A549 (cell line): Measurements from ENCODE around the gene ATF6B. TPM values are rescaled to one million over a fixed set of nuclear protein-coding genes. Genes with fewer than 3 reads are reported as not detected.

Experiments used
- ATAC-seq, 2 experiments: fragments of 200-7000 bp in 1 of 2; fragments of >200 bp in 1 of 2; cut with Nextera tagmentation in 1 of 2; cut with Tn5 transposase in 1 of 2; 3 replicates each; pipeline versions ENCODE4 v1.8.0 to v1.9.1; 2018 to 2020; ENCODE audit warnings: mild to moderate bottlenecking in 1 of 2, moderate library complexity in 1 of 2
- CTCF ChIA-PET: fragments of 300-600 bp; sonication (Branson Sonifier 250); formaldehyde crosslinking; extraction: SDS; loops from one replicate; lab custom pipeline; 2021; ENCODE audit warnings: antibody characterized with exemption, inconsistent platforms; lab: Yijun Ruan, JAX
- POLR2A ChIA-PET: fragments of 350-600 bp; formaldehyde crosslinking; extraction: SDS; loops from one replicate; lab custom pipeline; 2021; ENCODE audit warnings: antibody characterized with exemption, inconsistent platforms; lab: Yijun Ruan, JAX
- DNase-seq, 2 experiments: peaks; one replicate each; pipeline versions ENCODE4 v3.0.0 to v3.0.0-alpha.2; 2011 to 2016; ENCODE audit warnings: low read depth in 1 of 2, low spot score in 1 of 2
- FAIRE-seq: peaks from 2 replicates; lab custom pipeline; 2011; peaks lifted over from hg19 to GRCh38; lab: Jason Lieb, UNC
- H3K27ac ChIP-seq, 2 experiments: fragments of >200 bp; sonication (Bioruptor Twin); formaldehyde crosslinking; 3 replicates each; pipeline ENCODE4 v1.5.1; 2016 to 2017
- H3K4me1 ChIP-seq: fragments of >200 bp; sonication (Bioruptor Twin); formaldehyde crosslinking; 3 replicates; pipeline ENCODE4 v1.6.1; 2016
- H3K4me2 ChIP-seq: fragments of >200 bp; sonication (Bioruptor Twin); formaldehyde crosslinking; 3 replicates; pipeline ENCODE4 v1.6.1; 2016
- H3K4me3 ChIP-seq: fragments of >200 bp; sonication (Bioruptor Twin); formaldehyde crosslinking; 3 replicates; pipeline ENCODE4 v1.5.1; 2016
- H3K9me3 ChIP-seq: fragments of >200 bp; sonication (Bioruptor Twin); formaldehyde crosslinking; 3 replicates; pipeline ENCODE4 v1.6.1; 2016
- BCL3 ChIP-seq: fragments of >200 bp; sonication (Bioruptor Twin); formaldehyde crosslinking; IDR thresholded peaks from 3 replicates; pipeline ENCODE4 v1.6.1; 2016
- CBX2 ChIP-seq: fragments of 200-600 bp; sonication (generic); IDR thresholded peaks from 2 replicates; pipeline ENCODE4 v1.6.1; 2016; ENCODE audit warnings: low read depth, mild to moderate bottlenecking, borderline replicate concordance
- CBX8 ChIP-seq: fragments of 200-600 bp; sonication (generic); IDR thresholded peaks from 2 replicates; pipeline ENCODE4 v1.6.1; 2016
- CEBPB ChIP-seq, 2 experiments: fragments of >200 bp in 1 of 2; sonication (Bioruptor Twin) in 1 of 2; formaldehyde crosslinking in 1 of 2; IDR thresholded peaks; 2 replicates each; pipeline ENCODE4 v1.6.1; 2012 to 2016
- CHD4 ChIP-seq: fragments of 200-600 bp; sonication (generic); IDR thresholded peaks from 2 replicates; pipeline ENCODE4 v1.6.1; 2016; ENCODE audit warnings: antibody characterized with exemption, mild to moderate bottlenecking, borderline replicate concordance
- EHMT2 ChIP-seq: fragments of 200-600 bp; sonication (generic); IDR thresholded peaks from 2 replicates; pipeline ENCODE4 v1.6.1; 2016; ENCODE audit warnings: antibody characterized with exemption, low read depth, mild to moderate bottlenecking, moderate library complexity
- ELK1 ChIP-seq: fragments of 150-350 bp; IDR thresholded peaks from 2 replicates; pipeline ENCODE4 v1.6.1; 2014; ENCODE audit warnings: low read depth, mild to moderate bottlenecking, low read length
- ESRRA ChIP-seq: fragments of 150-350 bp; IDR thresholded peaks from 2 replicates; pipeline ENCODE4 v1.6.1; 2014; ENCODE audit warnings: mild to moderate bottlenecking, low read length, borderline replicate concordance
- HDAC2 ChIP-seq: fragments of 200-600 bp; sonication (generic); IDR thresholded peaks from 2 replicates; pipeline ENCODE4 v1.6.1; 2016
- HES2 ChIP-seq: fragments of >200 bp; sonication (Bioruptor Twin); formaldehyde crosslinking; IDR thresholded peaks from 2 replicates; pipeline ENCODE4 v1.6.1; 2016
- HMGXB4 ChIP-seq: fragments of 250-450 bp; sonication (Bioruptor Pico); IDR thresholded peaks from 2 replicates; pipeline ENCODE4 v1.5.0; 2021; ENCODE audit warnings: mild to moderate bottlenecking, moderate library complexity, borderline replicate concordance
- HOXB13 ChIP-seq: fragments of 250-450 bp; sonication (Bioruptor Pico); IDR thresholded peaks from 2 replicates; pipeline ENCODE4 v1.5.0; 2020; ENCODE audit warnings: low read depth, mild to moderate bottlenecking, moderate library complexity
- HOXB5 ChIP-seq: fragments of 250-450 bp; sonication (Bioruptor Pico); IDR thresholded peaks from 2 replicates; pipeline ENCODE4 v1.5.0; 2020; ENCODE audit warnings: mild to moderate bottlenecking, moderate library complexity
- JUNB ChIP-seq: fragments of >200 bp; sonication (Bioruptor Twin); formaldehyde crosslinking; IDR thresholded peaks from 2 replicates; pipeline ENCODE4 v1.6.1; 2016
- MAFK ChIP-seq: fragments of 450-650 bp; IDR thresholded peaks from 2 replicates; pipeline ENCODE4 v1.6.1; 2014; ENCODE audit not compliant: partially characterized antibody
- NFE2L2 ChIP-seq: fragments of 150-350 bp; conservative IDR thresholded peaks from 2 replicates; pipeline ENCODE4 v1.6.1; 2014; ENCODE audit warnings: low read length
- POLR2AphosphoS2 ChIP-seq: conservative IDR thresholded peaks from 2 replicates; pipeline ENCODE4 v1.6.1; 2012; ENCODE audit warnings: low read length, improper control_type of control experiment, inconsistent platforms
- RARB ChIP-seq: fragments of 250-450 bp; sonication (Bioruptor Pico); IDR thresholded peaks from 2 replicates; pipeline ENCODE4 v1.8.0; 2021; ENCODE audit warnings: mild to moderate bottlenecking, moderate library complexity
- SREBF2 ChIP-seq: fragments of 450-650 bp; IDR thresholded peaks from 2 replicates; pipeline ENCODE4 v1.6.1; 2014; ENCODE audit warnings: mild to moderate bottlenecking, moderate library complexity
- TFCP2L1 ChIP-seq: fragments of 250-450 bp; sonication (Bioruptor Pico); IDR thresholded peaks from 2 replicates; pipeline ENCODE4 v1.5.0; 2021; ENCODE audit warnings: mild to moderate bottlenecking
- USF2 ChIP-seq: fragments of 450-650 bp; IDR thresholded peaks from 2 replicates; pipeline ENCODE4 v1.6.1; 2014; ENCODE audit warnings: antibody characterized with exemption
- ZC3H11A ChIP-seq: fragments of 450-650 bp; IDR thresholded peaks from 2 replicates; pipeline ENCODE4 v1.6.1; 2014; ENCODE audit warnings: antibody characterized with exemption, mild to moderate bottlenecking
- ZSCAN20 ChIP-seq: fragments of 250-450 bp; sonication (Bioruptor Pico); IDR thresholded peaks from 2 replicates; pipeline ENCODE4 v1.8.0; 2022; ENCODE audit warnings: mild to moderate bottlenecking, moderate library complexity
- WGBS: methylation state at CpG from one replicate; pipeline ENCODE4 v1.1.6; 2017; ENCODE audit errors: missing lambda C conversion rate; 5-methylcytosine and 5-hydroxymethylcytosine counted together
- polyA plus RNA-seq, 4 experiments: library from polyadenylated mRNA; depleted of rRNA in 3 of 4; stranded (reverse); fragments of >200 nt; fragmentation: RNase III in 1 of 4; extraction: RNeasy Plus Mini Kit Qiagen cat#74134 plus additional on column Dnase treatment in 1 of 4; gene quantifications; 2 replicates in 3 of 4; 3 replicates in 1 of 4; pipeline ENCODE4 v1.2.3, GENCODE V29; 2011 to 2017

Gene ATF6B
- polyA plus RNA-seq, 2 of the 4 experiments (the other 2 are of a cell fraction) = 19.3 to 29.0 TPM

- ATAC-seq (no peak), DNase-seq (no peak), FAIRE-seq (no peak)
- ChIA-PET POLR2A (no interaction called here), CTCF (interaction anchor here (1.3 to 1.9 kb wide), 2 partner anchors 9 to 21 kb away, joined by 3 to 9 read pairs; no protein-coding TSS in a partner anchor)
- Histone ChIP-seq H3K9me3 (no peaks in the 10 kb centered on the region), H3K4me1 (peaks cover 10% of the 10 kb centered on the region; the same call in 2 of the 3 replicates), H3K4me3 (no peak overlapping the region), H3K4me2 (no peak overlapping the region), H3K27ac (no peak overlapping the region)
- TF ChIP-seq HMGXB4 (CRISPR knock-in tag) (no peak), TFCP2L1 (CRISPR knock-in tag) (no peak), CBX2 (no peak)
- 83% methylated on average over 1 of the region's 3 CpGs for WGBS
These were observed 30.7 kb downstream of the ATF6B start for GRCh38 chr6:32097364-32097763.

- WGBS = 51% methylated on average over 18 of the region's 90 CpGs
- no peak overlapping the region for H3K4me3 ChIP-seq
- FAIRE-seq (no peak), ATAC-seq (peak in 1 of 2 experiments; percentile 42; a peak in 3 of 6 replicates), DNase-seq (no peak)
- peaks cover 11% of the 10 kb centered on the region; the same call in 2 of the 3 replicates for H3K4me1 ChIP-seq
- no peaks in the 10 kb centered on the region for H3K9me3 ChIP-seq
- CTCF ChIA-PET = interaction anchor here (1.3 kb wide), 1 partner anchor 8 kb away, joined by 3 read pairs; no protein-coding TSS in a partner anchor
- no peak overlapping the region; the same call in 2 of the 3 replicates for H3K4me2 ChIP-seq
- H3K27ac ChIP-seq = no peak overlapping the region
- POLR2A ChIA-PET = no interaction called here
- TF ChIP-seq HES2 (no peak), MAFK (no peak), CEBPB (IDR thresholded peaks at IDR 0.05) (no peak), ZSCAN20 (CRISPR knock-in tag) (no peak), ELK1 (no peak)
These were observed 31.4 kb downstream of the ATF6B start for GRCh38 chr6:32096394-32097258.

GRCh38 chr6:32096087-32096393, 32.0 kb downstream of the ATF6B start:
- POLR2A ChIA-PET = no interaction called here
- FAIRE-seq = no peak
- ATAC-seq = peak in 1 of 2 experiments; percentile 11; a peak in 3 of 6 replicates

GRCh38 chr6:32095338-32096086, 32.5 kb downstream of the ATF6B start:
- DNase-seq (no peak), ATAC-seq (peak; percentile 27 to 66; a peak in 3 of 6 replicates), FAIRE-seq (no peak)
- Histone ChIP-seq H3K4me2 (no peak overlapping the region), H3K9me3 (no peaks in the 10 kb centered on the region), H3K27ac (no peak overlapping the region), H3K4me1 (peaks cover 11% of the 10 kb centered on the region; the same call in 2 of the 3 replicates), H3K4me3 (no peak overlapping the region)
- POLR2A ChIA-PET = no interaction called here
- 79% methylated on average over 6 of the region's 30 CpGs for WGBS
- CTCF ChIA-PET = interaction anchor here (1.1 to 3.1 kb wide), 4 partner anchors 9 to 45 kb away, joined by 3 to 16 read pairs (median 3); no protein-coding TSS in a partner anchor
- TF ChIP-seq NFE2L2 (no peak), SREBF2 (no peak), POLR2AphosphoS2 (no peak), USF2 (no peak), RARB (CRISPR knock-in tag) (no peak), BCL3 (no peak), JUNB (no peak), HDAC2 (no peak), HOXB5 (CRISPR knock-in tag) (no peak), CBX8 (no peak), CHD4 (no peak), HES2 (no peak), ESRRA (no peak), EHMT2 (no peak)

More at GRCh38 chr6:32096087-32096393, 32.0 kb downstream of the ATF6B start:
- H3K4me2 ChIP-seq = no peak overlapping the region
- peaks cover 11% of the 10 kb centered on the region; the same call in 2 of the 3 replicates for H3K4me1 ChIP-seq
- 73% methylated on average over 19 of the region's 36 CpGs for WGBS
- no peaks in the 10 kb centered on the region for H3K9me3 ChIP-seq
- no peak overlapping the region for H3K4me3 ChIP-seq
- CTCF ChIA-PET = interaction anchor here (3.1 kb wide), 1 partner anchor 22 kb away, joined by 16 read pairs; no protein-coding TSS in a partner anchor
- no peak overlapping the region for H3K27ac ChIP-seq
- no peak for DNase-seq
- TF ChIP-seq NFE2L2 = no peak
- TF ChIP-seq HOXB13 (CRISPR knock-in tag) = no peak
- TF ChIP-seq POLR2AphosphoS2 = no peak
- no peak for TF ChIP-seq ZC3H11A
- TF ChIP-seq, all 56 proteins: peak for 0
